ENCODE measurements around the gene ZWINT.

DNA sequence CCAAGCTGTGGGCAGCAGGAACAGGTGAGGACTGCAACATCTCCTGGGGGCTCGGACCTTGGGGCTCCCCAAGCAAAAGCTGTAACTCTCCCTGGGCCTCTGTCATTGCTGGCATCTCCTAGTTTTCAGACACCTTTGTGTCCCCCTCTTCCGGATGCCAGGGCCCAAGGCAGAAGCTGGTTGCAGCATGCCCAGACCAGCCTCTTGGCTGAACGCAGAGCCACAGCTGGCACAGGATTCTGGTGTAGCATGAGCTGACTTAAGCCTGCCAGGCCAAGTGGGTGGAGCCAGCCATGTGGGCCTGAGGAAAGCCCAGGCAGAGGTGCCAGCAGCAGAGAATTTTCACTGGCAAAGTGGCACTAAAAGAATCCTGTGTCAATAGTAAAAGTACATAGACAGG, 43.5 kb downstream of the ZWINT start:
- TF ChIP-seq, protein P1, sequence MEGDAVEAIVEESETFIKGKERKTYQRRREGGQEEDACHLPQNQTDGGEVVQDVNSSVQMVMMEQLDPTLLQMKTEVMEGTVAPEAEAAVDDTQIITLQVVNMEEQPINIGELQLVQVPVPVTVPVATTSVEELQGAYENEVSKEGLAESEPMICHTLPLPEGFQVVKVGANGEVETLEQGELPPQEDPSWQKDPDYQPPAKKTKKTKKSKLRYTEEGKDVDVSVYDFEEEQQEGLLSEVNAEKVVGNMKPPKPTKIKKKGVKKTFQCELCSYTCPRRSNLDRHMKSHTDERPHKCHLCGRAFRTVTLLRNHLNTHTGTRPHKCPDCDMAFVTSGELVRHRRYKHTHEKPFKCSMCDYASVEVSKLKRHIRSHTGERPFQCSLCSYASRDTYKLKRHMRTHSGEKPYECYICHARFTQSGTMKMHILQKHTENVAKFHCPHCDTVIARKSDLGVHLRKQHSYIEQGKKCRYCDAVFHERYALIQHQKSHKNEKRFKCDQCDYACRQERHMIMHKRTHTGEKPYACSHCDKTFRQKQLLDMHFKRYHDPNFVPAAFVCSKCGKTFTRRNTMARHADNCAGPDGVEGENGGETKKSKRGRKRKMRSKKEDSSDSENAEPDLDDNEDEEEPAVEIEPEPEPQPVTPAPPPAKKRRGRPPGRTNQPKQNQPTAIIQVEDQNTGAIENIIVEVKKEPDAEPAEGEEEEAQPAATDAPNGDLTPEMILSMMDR (tag by site-specific recombination; IDR thresholded peaks at IDR 0.05), result no peak
- TF ChIP-seq ZNF248 (tag by site-specific recombination; IDR thresholded peaks at IDR 0.05) (no peak), YY1 (tag by site-specific recombination; IDR thresholded peaks at IDR 0.05) (no peak), ZNF792 (tag by site-specific recombination; IDR thresholded peaks at IDR 0.05) (no peak), ZNF404 (tag by site-specific recombination; IDR thresholded peaks at IDR 0.05) (no peak), ZNF140 (tag by site-specific recombination; IDR thresholded peaks at IDR 0.05) (no peak)
